Activated B cell treated with CpG ODN at 0.5 μM for 24 hours (primary cell): ENCODE measurements around the gene LCT. TPM values are rescaled to one million over a fixed set of nuclear protein-coding genes. Genes with fewer than 3 reads are reported as not detected.

Experiments
- ATAC-seq: fragments of 200-7000 bp; cut with Tn5 transposase; one replicate; pipeline ENCODE4 v1.10.0; 2021; ENCODE audit warnings: low read depth, mild to moderate bottlenecking, moderate library complexity
- CTCF ChIA-PET: fragments of 350-600 bp; sonication (Branson Sonifier 250); formaldehyde crosslinking; loops from one replicate; lab custom pipeline; 2021; ENCODE audit warnings: antibody characterized with exemption; lab: Charles Lee
- POLR2A ChIA-PET: fragments of 350-600 bp; sonication (Branson Sonifier 250); formaldehyde crosslinking; loops from one replicate; lab custom pipeline; 2021; ENCODE audit warnings: antibody characterized with exemption; lab: Charles Lee
- DNase-seq: peaks from one replicate; pipeline ENCODE4 v3.0.0; 2022
- H3K27ac Mint-ChIP-seq: one replicate; pipeline ENCODE4 v1.8.0; 2020; ENCODE audit warnings: mixed read lengths
- H3K27me3 Mint-ChIP-seq: one replicate; pipeline ENCODE4 v1.8.0; 2021; ENCODE audit warnings: mixed read lengths
- H3K36me3 Mint-ChIP-seq: one replicate; pipeline ENCODE4 v1.8.0; 2021; ENCODE audit warnings: low read depth, mixed read lengths
- H3K4me1 Mint-ChIP-seq: one replicate; pipeline ENCODE4 v1.8.0; 2021; ENCODE audit warnings: mixed read lengths
- H3K4me3 Mint-ChIP-seq: one replicate; pipeline ENCODE4 v1.8.0; 2020; ENCODE audit warnings: mild to moderate bottlenecking, mixed read lengths
- H3K9me3 Mint-ChIP-seq: one replicate; pipeline ENCODE4 v1.8.0; 2020; ENCODE audit warnings: mixed read lengths
- CTCF ChIP-seq: fragments of 200-600 bp; IDR thresholded peaks from one replicate; pipeline ENCODE4 v1.8.0; 2022; ENCODE audit warnings: antibody characterized with exemption, mild to moderate bottlenecking
- intact Hi-C: fragments of 100-400 bp; cut with micrococcal nuclease; formaldehyde crosslinking; loops from one replicate; pipeline ENCODE4 v1.15.1; 2024
- total RNA-seq: library from RNA; stranded (reverse); gene quantifications from 2 replicates; pipeline ENCODE4 v1.2.3, GENCODE V29; 2022

LCT gene
- total RNA-seq, 1 donor from 2014 or later: not detected

- Mint-ChIP-seq H3K4me3 (peak overlapping the region; percentile 95), H3K27ac (peak overlapping the region; percentile 88), H3K27me3 (no peaks in the 10 kb centered on the region), H3K4me1 (peaks cover 24% of the 10 kb centered on the region), H3K9me3 (no peaks in the 10 kb centered on the region), H3K36me3 (peaks cover 19% of the 10 kb centered on the region)
- ATAC-seq (peak; percentile 73), DNase-seq (peak; percentile 60)
- intact Hi-C loops: loop anchor here (1.0 to 2.0 kb wide), 5 partner anchors 109 to 957 kb away; partner anchors contain the start of genes CCNT2, DARS1, RAB3GAP1 and UBXN4
- TF ChIP-seq CTCF: no peak
- CTCF ChIA-PET: no interaction called here
- POLR2A ChIA-PET: interaction anchor here (0.7 to 2.0 kb wide), 7 partner anchors 9 to 827 kb away, joined by 3 to 8 read pairs (median 3); partner anchors contain the start of gene ZRANB3
Observed at GRCh38 chr2:135875491-135876065, 38.6 kb upstream of the LCT start.

- TF ChIP-seq CTCF: no peak
- ATAC-seq: no peak
- Mint-ChIP-seq H3K27me3 (no peaks in the 10 kb centered on the region), H3K4me1 (peaks cover 24% of the 10 kb centered on the region), H3K27ac (peak overlapping the region; percentile 88), H3K4me3 (peak overlapping the region; percentile 95), H3K36me3 (peaks cover 25% of the 10 kb centered on the region), H3K9me3 (no peaks in the 10 kb centered on the region)
- DNase-seq: no peak
- ChIA-PET POLR2A (interaction anchor here (0.7 to 2.0 kb wide), 3 partner anchors 9 to 515 kb away, joined by 3 to 8 read pairs (median 4); partner anchors contain the start of gene ZRANB3), CTCF (no interaction called here)
- intact Hi-C loops: no loop called here
Observed at GRCh38 chr2:135874777-135875365, 37.9 kb upstream of the LCT start.

- H3K27me3 Mint-ChIP-seq: no peaks in the 10 kb centered on the region
- H3K4me1 Mint-ChIP-seq: peaks cover 13% of the 10 kb centered on the region
- ChIA-PET CTCF (no interaction called here), POLR2A (no interaction called here)
- no peak for ATAC-seq
- H3K9me3 Mint-ChIP-seq: no peaks in the 10 kb centered on the region
- H3K4me3 Mint-ChIP-seq: no peak overlapping the region
- no peak overlapping the region for H3K27ac Mint-ChIP-seq
- TF ChIP-seq CTCF: no peak
- DNase-seq: no peak
- peaks cover 59% of the 10 kb centered on the region for H3K36me3 Mint-ChIP-seq
- intact Hi-C loops: no loop called here
Observed at GRCh38 chr2:135870571-135870970, 33.6 kb upstream of the LCT start.

GRCh38 chr2:135863233-135863632, 26.2 kb upstream of the LCT start:
- ATAC-seq (no peak), DNase-seq (no peak)
- intact Hi-C loops: no loop called here
- H3K27ac Mint-ChIP-seq: no peak overlapping the region
- peaks cover 72% of the 10 kb centered on the region for H3K36me3 Mint-ChIP-seq
- CTCF ChIA-PET: no interaction called here
- no peaks in the 10 kb centered on the region for H3K9me3 Mint-ChIP-seq
- H3K27me3 Mint-ChIP-seq: no peaks in the 10 kb centered on the region
- no peaks in the 10 kb centered on the region for H3K4me1 Mint-ChIP-seq
- POLR2A ChIA-PET: no interaction called here
- H3K4me3 Mint-ChIP-seq: no peak overlapping the region
- TF ChIP-seq CTCF: no peak

GRCh38 chr2:135862718-135863117, 25.7 kb upstream of the LCT start:
- intact Hi-C loops: no loop called here
- TF ChIP-seq CTCF: no peak
- H3K4me1 Mint-ChIP-seq: no peaks in the 10 kb centered on the region
- peaks cover 74% of the 10 kb centered on the region for H3K36me3 Mint-ChIP-seq
- no peaks in the 10 kb centered on the region for H3K9me3 Mint-ChIP-seq
- ChIA-PET CTCF (no interaction called here), POLR2A (no interaction called here)
- H3K27me3 Mint-ChIP-seq: no peaks in the 10 kb centered on the region
- H3K27ac Mint-ChIP-seq: no peak overlapping the region
- H3K4me3 Mint-ChIP-seq: no peak overlapping the region
- ATAC-seq (no peak), DNase-seq (no peak)
